Sigmoid colon (tissue), 7 donors: ENCODE measurements around the gene DNM2. TPM values are rescaled to one million over a fixed set of nuclear protein-coding genes. Genes with fewer than 3 reads are reported as not detected.

Experiments
- DNase-seq: peaks from one replicate; pipeline ENCODE4 v3.0.0-alpha.2; 2019
- H3K27ac ChIP-seq, 4 donors: fragments of 200-600 bp; sonication (generic); one replicate each; pipeline ENCODE4 v1.5.1; 2016 to 2019; ENCODE audit warnings: mild to moderate bottlenecking in 1 of 4
- H3K27me3 ChIP-seq, 3 donors: fragments of 200-600 bp; sonication (generic); one replicate each; pipeline ENCODE4 v1.5.1; 2019; ENCODE audit warnings: mild to moderate bottlenecking in 1 of 3
- H3K36me3 ChIP-seq, 4 donors: fragments of 200-600 bp; sonication (generic); one replicate each; pipeline ENCODE4 v1.5.1; 2016 to 2019
- H3K4me1 ChIP-seq, 4 donors: fragments of 200-600 bp; sonication (generic); one replicate each; pipeline ENCODE4 v1.5.1; 2017 to 2019
- H3K4me3 ChIP-seq, 4 donors: fragments of 200-600 bp; sonication (generic); one replicate each; pipeline ENCODE4 v1.5.1; 2017 to 2019; ENCODE audit warnings: mild to moderate bottlenecking in 2 of 4, moderate library complexity in 1 of 4
- H3K9me3 ChIP-seq, 4 donors: fragments of 200-600 bp in 3 of 4; sonication (generic) in 3 of 4; one replicate each; pipeline versions ENCODE4 v1.5.1 to v1.6.1; 2013 to 2019
- CTCF ChIP-seq, 4 experiments: fragments of 450-650 bp in 3 of 4; fragments of 200-600 bp in 1 of 4; IDR thresholded peaks; one replicate each; pipeline ENCODE4 v1.5.1; 2016 to 2019; ENCODE audit warnings: antibody characterized with exemption in 4 of 4, mild to moderate bottlenecking in 3 of 4, moderate library complexity in 2 of 4
- EP300 ChIP-seq, 4 donors: sonication (generic); formaldehyde crosslinking; IDR thresholded peaks; one replicate each; pipeline ENCODE4 v1.6.1; 2017; ENCODE audit warnings: antibody characterized with exemption in 4 of 4
- POLR2A ChIP-seq, 2 donors: fragments of 450-650 bp; IDR thresholded peaks; one replicate each; pipeline ENCODE4 v1.6.1; 2016; ENCODE audit warnings: antibody characterized with exemption in 2 of 2, mild to moderate bottlenecking in 2 of 2, moderate library complexity in 2 of 2
- POLR2AphosphoS5 ChIP-seq, 4 donors: sonication (generic); formaldehyde crosslinking; IDR thresholded peaks; one replicate each; pipeline ENCODE4 v1.6.1; 2017; ENCODE audit warnings: antibody characterized with exemption in 4 of 4
- WGBS, 2 donors: extraction: QIAGEN DNeasy Blood & Tissue Kit; methylation state at CpG; one replicate each; pipeline ENCODE4 v1.1.7; 2013; 5-methylcytosine and 5-hydroxymethylcytosine counted together
- intact Hi-C: fragments of 100-400 bp; cut with DNase I; formaldehyde crosslinking; loops from one replicate; pipeline ENCODE4 v1.15.1; 2023
- polyA plus RNA-seq, 3 donors: library from polyadenylated mRNA; stranded (reverse); fragments of 200-250 nt; gene quantifications; one replicate each; pipeline ENCODE4 v1.2.3, GENCODE V29; 2013
- total RNA-seq, 4 donors: library from RNA; depleted of rRNA; stranded (reverse); fragments of >200 nt; gene quantifications; one replicate each; pipeline ENCODE4 v1.1.0, GENCODE V29; 2016
- donor health status: healthy with polysubstance abuse.
- donor health status: Bipolar disorder and iron deficiency.
- donor health status: healthy.

Gene DNM2
- total and polyA plus RNA-seq, 7 donors = 53.2 to 326 (median 96.7) TPM

- TF ChIP-seq EP300 (IDR thresholded peaks at IDR 0.05) (no peak), CTCF (IDR thresholded peaks at IDR 0.05) (no peak), POLR2AphosphoS5 (IDR thresholded peaks at IDR 0.05) (no peak), POLR2A (IDR thresholded peaks at IDR 0.05) (no peak)
- Histone ChIP-seq H3K4me3 (no peak overlapping the region), H3K36me3 (peaks cover 5 to 90% (median 32%) of the 10 kb centered on the region in 4 donors), H3K27ac (no peak overlapping the region), H3K9me3 (no peaks in the 10 kb centered on the region), H3K4me1 (peaks cover 0 to 16% (median 11%) of the 10 kb centered on the region in 4 donors), H3K27me3 (no peaks in the 10 kb centered on the region)
- WGBS, 2 donors = 60 to 64% methylated on average over 10 of the region's 10 CpGs
- DNase-seq = no peak
- intact Hi-C loops = no loop called here
Observed at GRCh38 chr19:10808937-10809649, 91.2 kb downstream of the DNM2 start.

GRCh38 chr19:10809651-10810285, 91.9 kb downstream of the DNM2 start:
- Histone ChIP-seq H3K4me3 (no peak overlapping the region), H3K4me1 (peaks cover 0 to 16% (median 11%) of the 10 kb centered on the region in 4 donors), H3K27ac (no peak overlapping the region), H3K36me3 (peaks cover 0 to 90% (median 30%) of the 10 kb centered on the region in 4 donors), H3K27me3 (no peaks in the 10 kb centered on the region), H3K9me3 (no peaks in the 10 kb centered on the region)
- intact Hi-C loops = no loop called here
- 81 to 88% methylated on average over 15 of the region's 15 CpGs for WGBS, 2 donors
- TF ChIP-seq EP300 (IDR thresholded peaks at IDR 0.05) (no peak), POLR2A (IDR thresholded peaks at IDR 0.05) (no peak)
- no peak for DNase-seq

GRCh38 chr19:10811391-10812111, 93.7 kb downstream of the DNM2 start:
- peaks cover 0 to 20% (median 12%) of the 10 kb centered on the region in 4 donors for H3K4me1 ChIP-seq
- 95% methylated on average over 17 of the region's 17 CpGs for WGBS, 2 donors
- H3K27ac ChIP-seq = no peak overlapping the region
- intact Hi-C loops = no loop called here
- no peak overlapping the region for H3K4me3 ChIP-seq
- DNase-seq = no peak
- H3K36me3 ChIP-seq = peaks cover 0 to 87% (median 17%) of the 10 kb centered on the region in 4 donors
- H3K9me3 ChIP-seq = no peaks in the 10 kb centered on the region
- no peaks in the 10 kb centered on the region for H3K27me3 ChIP-seq
- TF ChIP-seq CTCF (IDR thresholded peaks at IDR 0.05) (no peak), POLR2A (IDR thresholded peaks at IDR 0.05) (no peak), EP300 (IDR thresholded peaks at IDR 0.05) (no peak), POLR2AphosphoS5 (IDR thresholded peaks at IDR 0.05) (no peak)

GRCh38 chr19:10812196-10812595, 94.3 kb downstream of the DNM2 start:
- peaks cover 0 to 81% (median 16%) of the 10 kb centered on the region in 4 donors for H3K36me3 ChIP-seq
- intact Hi-C loops = no loop called here
- no peak for DNase-seq
- TF ChIP-seq POLR2AphosphoS5 (IDR thresholded peaks at IDR 0.05) (no peak), CTCF (IDR thresholded peaks at IDR 0.05) (no peak), EP300 (IDR thresholded peaks at IDR 0.05) (no peak), POLR2A (IDR thresholded peaks at IDR 0.05) (no peak)
- peaks cover 0 to 26% (median 15%) of the 10 kb centered on the region in 4 donors for H3K4me1 ChIP-seq
- no peak overlapping the region for H3K4me3 ChIP-seq
- 96% methylated on average over 19 of the region's 19 CpGs for WGBS, 2 donors
- H3K9me3 ChIP-seq = no peaks in the 10 kb centered on the region
- H3K27ac ChIP-seq = peak overlapping the region in 2 of 4 donors; percentile 12 to 77
- no peaks in the 10 kb centered on the region for H3K27me3 ChIP-seq

- peak; percentile 83 for DNase-seq
- Histone ChIP-seq H3K36me3 (peaks cover 0 to 75% (median 16%) of the 10 kb centered on the region in 4 donors), H3K27me3 (no peaks in the 10 kb centered on the region), H3K4me3 (no peak overlapping the region), H3K9me3 (no peaks in the 10 kb centered on the region), H3K4me1 (peaks cover 0 to 32% (median 19%) of the 10 kb centered on the region in 4 donors), H3K27ac (peak overlapping the region; percentile 12 to 77 (median 49))
- WGBS, 2 donors = 56 to 79% methylated on average over 9 of the region's 9 CpGs
- intact Hi-C loops = no loop called here
- TF ChIP-seq CTCF (IDR thresholded peaks at IDR 0.05) (no peak), POLR2AphosphoS5 (IDR thresholded peaks at IDR 0.05) (peak in 1 of 4 donors; percentile 47)
Observed at GRCh38 chr19:10812902-10813404, 95.1 kb downstream of the DNM2 start.
